Bronchial epithelial cell (primary cell): ENCODE data around the gene FBXW5. TPM values are rescaled to one million over a fixed set of nuclear protein-coding genes. Genes with fewer than 3 reads are reported as not detected.

Experiments
- DNase-seq: peaks from one replicate; pipeline ENCODE4 v3.0.0-alpha.2; 2010; ENCODE audit warnings: low read depth
- FAIRE-seq: peaks from 2 replicates; lab custom pipeline; 2011; peaks lifted over from hg19 to GRCh38; lab: Jason Lieb, UNC
- H3K27me3 ChIP-seq: 2 replicates; pipeline ENCODE4 v1.5.1; 2011; ENCODE audit warnings: low read length; ENCODE audit not compliant: control insufficient read depth, insufficient read depth
- H3K36me3 ChIP-seq: 2 replicates; pipeline ENCODE4 v1.5.1; 2011; ENCODE audit warnings: low read length; ENCODE audit not compliant: control insufficient read depth, insufficient read depth
- H3K4me3 ChIP-seq: 2 replicates; pipeline ENCODE4 v1.5.1; 2011; ENCODE audit warnings: mild to moderate bottlenecking, low read depth, low read length, control low read depth
- total RNA-seq: library from RNA; depleted of rRNA; stranded (reverse); fragments of >200 nt; gene quantifications from 2 replicates; pipeline ENCODE4 v1.2.1, GENCODE V29; 2014
- TF ChIP-seq, protein P1 (sequence below): IDR thresholded peaks from 2 replicates; pipeline ENCODE4 v1.5.1; 2011; ENCODE audit warnings: mild to moderate bottlenecking, moderate library complexity, low read length, control low read depth, inconsistent platforms; ENCODE audit not compliant: insufficient read depth, severe bottlenecking

The FBXW5 gene
- total RNA-seq, 1 donor from 2014 or later: 162 TPM

DNA sequence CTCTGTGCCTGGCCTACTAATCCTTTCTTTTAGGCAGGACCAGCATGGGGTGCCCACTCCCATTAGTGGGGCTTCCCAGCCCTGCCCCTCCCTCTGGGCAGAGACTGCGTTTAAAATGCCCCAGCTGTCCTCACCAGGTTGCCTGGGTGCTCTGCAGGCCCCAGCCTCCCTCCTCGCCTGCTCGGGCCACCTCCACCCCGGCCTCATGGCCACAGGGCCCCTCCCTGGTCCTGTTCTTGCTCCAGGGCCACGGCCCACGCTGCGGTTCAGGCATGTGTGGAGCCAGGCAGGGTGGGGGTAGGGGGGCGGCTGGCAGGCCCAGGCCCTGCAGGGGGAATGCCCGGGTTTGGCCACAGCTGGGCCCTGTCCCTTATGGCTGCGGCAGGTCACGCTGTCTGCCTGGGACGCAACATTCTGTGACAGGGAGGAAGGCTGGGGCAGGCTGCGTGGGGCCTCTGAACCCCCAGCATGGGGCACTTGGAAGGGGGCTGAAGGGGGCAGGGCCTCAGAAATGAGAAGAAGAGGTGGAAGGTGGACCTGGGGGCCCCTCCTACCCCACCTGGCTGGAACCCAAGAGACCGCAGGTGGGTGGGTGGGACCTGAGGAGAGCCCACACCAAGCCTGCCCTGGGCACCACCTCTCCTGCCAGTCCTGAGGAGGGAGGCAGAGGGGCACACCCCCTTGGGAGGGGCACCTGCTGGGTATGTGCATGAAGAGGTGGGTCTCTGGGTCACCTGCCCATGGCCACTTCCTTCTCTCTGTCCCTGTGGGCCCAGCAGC lies 7.2 kb upstream of the FBXW5 start, which contains the start of gene LCN12:
Gene LCN12, plus strand, starts transcription at position 733 of the 780 bp plus-strand sequence. CDS start 55 bp downstream, outside the sequence.
- TF ChIP-seq, protein P1, sequence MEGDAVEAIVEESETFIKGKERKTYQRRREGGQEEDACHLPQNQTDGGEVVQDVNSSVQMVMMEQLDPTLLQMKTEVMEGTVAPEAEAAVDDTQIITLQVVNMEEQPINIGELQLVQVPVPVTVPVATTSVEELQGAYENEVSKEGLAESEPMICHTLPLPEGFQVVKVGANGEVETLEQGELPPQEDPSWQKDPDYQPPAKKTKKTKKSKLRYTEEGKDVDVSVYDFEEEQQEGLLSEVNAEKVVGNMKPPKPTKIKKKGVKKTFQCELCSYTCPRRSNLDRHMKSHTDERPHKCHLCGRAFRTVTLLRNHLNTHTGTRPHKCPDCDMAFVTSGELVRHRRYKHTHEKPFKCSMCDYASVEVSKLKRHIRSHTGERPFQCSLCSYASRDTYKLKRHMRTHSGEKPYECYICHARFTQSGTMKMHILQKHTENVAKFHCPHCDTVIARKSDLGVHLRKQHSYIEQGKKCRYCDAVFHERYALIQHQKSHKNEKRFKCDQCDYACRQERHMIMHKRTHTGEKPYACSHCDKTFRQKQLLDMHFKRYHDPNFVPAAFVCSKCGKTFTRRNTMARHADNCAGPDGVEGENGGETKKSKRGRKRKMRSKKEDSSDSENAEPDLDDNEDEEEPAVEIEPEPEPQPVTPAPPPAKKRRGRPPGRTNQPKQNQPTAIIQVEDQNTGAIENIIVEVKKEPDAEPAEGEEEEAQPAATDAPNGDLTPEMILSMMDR: no peak
- no peaks in the 10 kb centered on the region for H3K36me3 ChIP-seq
- H3K4me3 ChIP-seq: no peak within 1 kb of the TSS
- no peak for FAIRE-seq
- DNase-seq: no peak
- H3K27me3 ChIP-seq: no peaks in the 10 kb centered on the region

DNA sequence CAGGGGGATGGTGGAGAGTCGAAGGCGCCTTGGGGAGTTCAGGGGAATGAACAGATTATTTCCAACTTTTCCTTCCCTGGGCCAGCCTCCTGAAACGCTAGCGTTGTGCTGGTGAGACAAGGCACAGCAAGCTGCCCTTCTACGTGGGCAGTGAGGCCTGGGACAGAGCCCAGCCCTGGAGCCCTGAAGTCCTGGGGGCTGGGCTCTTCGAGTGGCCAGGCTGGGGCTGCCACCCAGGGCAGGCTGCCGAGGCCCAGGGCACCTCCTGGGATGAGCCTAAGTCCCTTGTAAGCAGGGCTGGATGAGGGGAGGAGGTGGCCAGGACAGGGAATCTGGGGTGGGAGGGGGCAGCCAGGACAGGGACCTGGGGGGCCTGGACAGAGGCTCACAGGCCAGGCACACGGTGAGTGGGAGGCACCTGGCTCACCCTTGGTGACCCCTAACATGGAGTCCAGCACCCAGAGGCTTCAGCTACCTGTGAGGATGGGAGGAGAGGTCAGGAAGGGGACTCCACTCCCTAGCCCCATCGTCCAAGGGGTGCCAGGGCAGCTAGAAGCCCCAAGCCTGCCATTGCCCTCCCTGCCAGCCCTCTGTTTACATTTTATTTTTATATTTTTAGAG lies 6.2 kb upstream of the FBXW5 start:
- DNase-seq: no peak
- FAIRE-seq: no peak
- Histone ChIP-seq H3K4me3 (peak overlapping the region; percentile 76), H3K36me3 (no peaks in the 10 kb centered on the region), H3K27me3 (no peaks in the 10 kb centered on the region)
- TF ChIP-seq, protein P1: no peak

DNA sequence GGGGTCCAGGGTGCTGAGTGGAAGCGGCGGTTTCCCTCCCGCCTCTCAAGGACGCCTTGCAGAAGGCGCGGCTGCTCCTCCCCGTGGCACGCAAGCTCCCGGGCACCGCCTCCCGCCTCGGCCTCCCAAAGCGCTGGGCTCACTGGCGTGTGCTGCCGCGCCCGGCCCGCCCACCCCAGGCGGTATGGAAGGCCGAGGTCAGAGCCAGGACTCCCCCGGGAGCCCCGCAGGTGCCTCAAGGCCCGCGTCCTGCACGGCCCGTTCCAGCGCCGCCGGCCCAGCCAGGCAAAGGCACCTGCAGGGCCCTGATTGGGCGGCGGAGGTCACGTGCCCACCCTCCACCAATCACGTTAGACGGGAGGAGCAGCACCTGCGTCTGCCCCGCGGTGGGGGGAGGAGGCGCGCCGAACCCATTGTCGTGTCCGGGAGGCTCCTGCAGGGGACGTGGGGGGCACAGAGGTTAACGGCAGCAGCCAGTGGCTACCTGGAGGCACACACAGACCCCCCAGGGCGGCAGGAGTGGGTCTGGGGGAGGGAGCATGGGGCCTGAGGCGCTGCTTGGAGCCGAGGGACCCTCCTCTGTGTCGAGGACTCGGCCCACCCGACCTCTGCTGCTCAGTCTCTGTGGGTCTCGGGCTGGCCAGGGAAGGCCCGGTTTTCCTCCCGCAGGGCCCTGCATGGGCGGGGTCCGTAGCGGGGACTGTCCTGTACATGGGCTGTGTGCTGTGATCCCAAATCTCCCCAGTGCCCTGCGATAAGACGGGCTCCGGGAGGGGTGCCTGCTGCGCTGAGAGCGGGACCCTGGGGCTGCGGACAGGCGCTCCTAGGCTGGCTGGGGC lies 5.5 kb upstream of the FBXW5 start:
- peak; percentile 80 for DNase-seq
- H3K4me3 ChIP-seq: peak overlapping the region; percentile 76
- no peaks in the 10 kb centered on the region for H3K36me3 ChIP-seq
- H3K27me3 ChIP-seq: no peaks in the 10 kb centered on the region
- TF ChIP-seq, protein P1: peak; percentile 21
- FAIRE-seq: no peak

DNA sequence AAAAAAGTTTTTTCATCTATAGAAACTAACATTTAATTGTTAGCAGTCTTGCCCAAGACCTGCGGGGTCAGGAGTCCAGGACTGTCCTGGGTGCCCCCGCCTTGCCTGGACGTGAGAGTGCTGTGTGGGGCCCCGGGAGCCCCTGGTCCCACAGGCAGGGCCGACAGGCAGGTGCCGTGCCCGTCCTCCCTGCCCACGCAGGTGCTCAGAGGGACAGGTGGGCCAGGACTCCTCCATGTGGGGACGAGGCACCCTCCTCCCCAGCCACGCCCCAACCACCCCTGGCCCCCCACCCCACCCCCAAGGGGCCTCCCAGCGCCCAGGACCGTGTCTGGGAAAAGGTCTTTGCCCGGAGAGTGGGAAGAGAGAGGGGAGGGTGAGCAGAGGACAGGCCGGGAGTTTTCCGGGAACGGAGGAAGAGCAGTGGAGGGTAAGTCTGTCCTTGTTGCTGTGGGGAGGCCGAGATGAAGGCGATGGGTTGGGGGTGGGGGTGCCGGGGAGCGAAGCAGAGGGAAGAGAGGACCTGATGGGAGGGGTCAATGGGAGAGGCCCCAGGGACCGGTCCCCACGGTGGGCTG lies 4.8 kb upstream of the FBXW5 start:
- H3K4me3 ChIP-seq: peak overlapping the region; percentile 76
- DNase-seq (no peak), FAIRE-seq (no peak)
- H3K36me3 ChIP-seq: no peaks in the 10 kb centered on the region
- TF ChIP-seq, protein P1: no peak
- H3K27me3 ChIP-seq: no peaks in the 10 kb centered on the region

DNA sequence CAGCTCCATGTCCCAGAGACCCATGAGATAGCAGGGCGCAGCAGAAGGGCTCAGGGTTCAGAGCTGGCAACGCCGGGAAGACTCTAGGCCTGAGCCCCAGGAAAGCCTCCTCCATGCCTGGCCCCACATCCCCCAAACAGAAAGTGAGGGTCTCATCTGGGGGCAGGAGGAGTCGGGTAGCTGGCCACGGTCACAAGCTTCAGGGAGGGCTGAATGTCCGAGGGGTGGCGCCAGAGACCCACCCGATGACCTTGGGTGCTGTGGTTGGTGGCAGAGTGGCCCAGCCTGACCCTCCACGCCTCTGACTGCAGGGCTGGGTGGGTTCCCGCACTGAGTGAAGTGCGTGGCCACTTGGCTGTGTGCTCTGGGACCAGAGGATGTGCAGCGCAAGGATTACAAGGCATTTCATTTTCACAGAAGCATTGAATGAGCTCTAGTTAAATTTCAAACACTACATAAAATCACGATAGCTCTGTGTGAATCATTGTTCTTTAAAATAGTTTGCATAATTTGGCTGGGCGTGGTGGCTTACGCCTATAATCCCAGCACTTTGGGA lies 3.5 kb upstream of the FBXW5 start:
- TF ChIP-seq, protein P1: peak; percentile 49
- no peaks in the 10 kb centered on the region for H3K27me3 ChIP-seq
- no peak overlapping the region for H3K4me3 ChIP-seq
- no peak for FAIRE-seq
- no peaks in the 10 kb centered on the region for H3K36me3 ChIP-seq
- peak; percentile 29 for DNase-seq
